ENCODE data around the gene LRRC8A. TPM values are rescaled to one million over a fixed set of nuclear protein-coding genes. Genes with fewer than 3 reads are reported as not detected.
"Not testable (repeated sequence)": the region's sequence is repeated elsewhere in the genome, so short reads cannot be mapped to it uniquely, and the experiment has no call there.

LRRC8A gene
- total RNA-seq, 4 donors from 2014 or later: 38.1 to 95.1 (median 49.9) TPM

DNA sequence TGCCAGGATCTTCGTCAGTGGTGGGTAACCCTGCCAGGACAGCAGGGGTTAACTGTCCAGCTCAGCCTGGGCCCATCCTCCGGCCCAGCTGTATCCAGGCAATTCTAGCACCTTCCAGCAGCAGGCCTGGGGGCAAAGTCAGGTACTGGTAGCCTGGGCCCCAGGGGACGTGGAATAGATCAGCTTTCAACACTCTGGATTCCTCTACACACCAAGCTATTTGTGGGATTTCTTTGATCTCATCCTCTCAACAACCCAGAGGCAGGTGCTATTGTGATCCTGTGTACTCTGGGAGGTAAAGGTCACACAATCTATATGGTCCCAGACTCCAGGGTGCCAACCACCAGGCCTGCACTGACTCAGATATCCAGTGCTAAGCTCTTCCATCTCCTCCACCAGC is 43.6 kb upstream of the LRRC8A start:
- 81% methylated on average over 3 of the region's 3 CpGs; no CpG with 5 or more reads in 1 of the 2 donors for WGBS, 2 donors (ENCODE audit: low coverage in 1 of 2)

DNA sequence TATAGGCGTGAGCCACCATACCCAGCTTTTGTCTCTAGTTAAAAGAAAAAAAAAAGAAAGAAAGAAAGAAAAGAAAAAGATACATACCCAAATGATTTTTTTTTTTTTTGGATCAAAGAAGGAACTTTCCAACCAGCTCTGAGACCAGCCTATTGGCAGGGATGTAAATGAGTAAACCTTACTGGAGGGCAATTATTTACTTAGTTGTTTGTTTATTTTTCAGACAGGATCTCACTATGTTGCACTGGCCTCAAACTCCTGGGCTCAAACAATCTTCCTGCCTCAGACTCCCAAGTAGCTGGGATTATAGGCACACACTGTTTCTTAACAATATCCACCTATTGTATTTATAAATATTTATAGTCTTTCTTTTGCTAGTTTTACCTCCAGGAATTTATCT is 41.4 kb upstream of the LRRC8A start:
- Histone ChIP-seq H3K4me1 (no peaks in the 10 kb centered on the region), H3K27ac (no peak overlapping the region), H3K9me3 (no peaks in the 10 kb centered on the region), H3K4me3 (no peak overlapping the region), H3K36me3 (peaks cover 0 to 43% of the 10 kb centered on the region in 2 donors), H3K27me3 (no peaks in the 10 kb centered on the region)
- WGBS, 2 donors (ENCODE audit: low coverage in 1 of 2): 100% methylated on average over 1 of the region's 1 CpG; no CpG with 5 or more reads in 1 of the 2 donors
- TF ChIP-seq, protein P1, sequence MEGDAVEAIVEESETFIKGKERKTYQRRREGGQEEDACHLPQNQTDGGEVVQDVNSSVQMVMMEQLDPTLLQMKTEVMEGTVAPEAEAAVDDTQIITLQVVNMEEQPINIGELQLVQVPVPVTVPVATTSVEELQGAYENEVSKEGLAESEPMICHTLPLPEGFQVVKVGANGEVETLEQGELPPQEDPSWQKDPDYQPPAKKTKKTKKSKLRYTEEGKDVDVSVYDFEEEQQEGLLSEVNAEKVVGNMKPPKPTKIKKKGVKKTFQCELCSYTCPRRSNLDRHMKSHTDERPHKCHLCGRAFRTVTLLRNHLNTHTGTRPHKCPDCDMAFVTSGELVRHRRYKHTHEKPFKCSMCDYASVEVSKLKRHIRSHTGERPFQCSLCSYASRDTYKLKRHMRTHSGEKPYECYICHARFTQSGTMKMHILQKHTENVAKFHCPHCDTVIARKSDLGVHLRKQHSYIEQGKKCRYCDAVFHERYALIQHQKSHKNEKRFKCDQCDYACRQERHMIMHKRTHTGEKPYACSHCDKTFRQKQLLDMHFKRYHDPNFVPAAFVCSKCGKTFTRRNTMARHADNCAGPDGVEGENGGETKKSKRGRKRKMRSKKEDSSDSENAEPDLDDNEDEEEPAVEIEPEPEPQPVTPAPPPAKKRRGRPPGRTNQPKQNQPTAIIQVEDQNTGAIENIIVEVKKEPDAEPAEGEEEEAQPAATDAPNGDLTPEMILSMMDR (IDR thresholded peaks at IDR 0.05): no peak
- ATAC-seq: no peak

More for the DNA sequence above, 43.6 kb upstream of the LRRC8A start:
- Histone ChIP-seq H3K27ac (no peak overlapping the region), H3K4me3 (no peak overlapping the region), H3K4me1 (no peaks in the 10 kb centered on the region), H3K27me3 (no peaks in the 10 kb centered on the region), H3K9me3 (no peaks in the 10 kb centered on the region), H3K36me3 (peaks cover 0 to 57% of the 10 kb centered on the region in 2 donors)
- no peak for TF ChIP-seq POLR2A (IDR thresholded peaks at IDR 0.05)
- no peak for TF ChIP-seq EP300 (IDR thresholded peaks at IDR 0.05)
- ATAC-seq: no peak

- no peaks in the 10 kb centered on the region for H3K27me3 ChIP-seq
- H3K9me3 ChIP-seq: no peaks in the 10 kb centered on the region
- WGBS, 2 donors (ENCODE audit: low coverage in 1 of 2): 75 to 89% methylated on average over 4 to 11 of the region's 12 CpGs
- peaks cover 0 to 33% of the 10 kb centered on the region in 2 donors for H3K36me3 ChIP-seq
- TF ChIP-seq POLR2AphosphoS5 (IDR thresholded peaks at IDR 0.05) (no peak), EP300 (IDR thresholded peaks at IDR 0.05) (no peak), POLR2A (IDR thresholded peaks at IDR 0.05) (no peak)
- TF ChIP-seq, protein P1 (IDR thresholded peaks at IDR 0.05): no peak
- H3K4me1 ChIP-seq: no peaks in the 10 kb centered on the region
- no peak for ATAC-seq
- H3K27ac ChIP-seq: no peak overlapping the region
- H3K4me3 ChIP-seq: no peak overlapping the region
Observed at GRCh38 chr9:128841694-128842492, 40.0 kb upstream of the LRRC8A start.

GRCh38 chr9:128843171-128843570 is 38.8 kb upstream of the LRRC8A start:
- 85 to 100% methylated on average over 2 to 3 of the region's 7 CpGs for WGBS, 2 donors (ENCODE audit: low coverage in 1 of 2)
- not testable (repeated sequence) for H3K4me3 ChIP-seq, H3K27me3 ChIP-seq, ATAC-seq, H3K27ac ChIP-seq, H3K4me1 ChIP-seq, H3K9me3 ChIP-seq
- H3K36me3 ChIP-seq: peaks cover 0 to 24% of the 10 kb centered on the region in 2 donors

DNA sequence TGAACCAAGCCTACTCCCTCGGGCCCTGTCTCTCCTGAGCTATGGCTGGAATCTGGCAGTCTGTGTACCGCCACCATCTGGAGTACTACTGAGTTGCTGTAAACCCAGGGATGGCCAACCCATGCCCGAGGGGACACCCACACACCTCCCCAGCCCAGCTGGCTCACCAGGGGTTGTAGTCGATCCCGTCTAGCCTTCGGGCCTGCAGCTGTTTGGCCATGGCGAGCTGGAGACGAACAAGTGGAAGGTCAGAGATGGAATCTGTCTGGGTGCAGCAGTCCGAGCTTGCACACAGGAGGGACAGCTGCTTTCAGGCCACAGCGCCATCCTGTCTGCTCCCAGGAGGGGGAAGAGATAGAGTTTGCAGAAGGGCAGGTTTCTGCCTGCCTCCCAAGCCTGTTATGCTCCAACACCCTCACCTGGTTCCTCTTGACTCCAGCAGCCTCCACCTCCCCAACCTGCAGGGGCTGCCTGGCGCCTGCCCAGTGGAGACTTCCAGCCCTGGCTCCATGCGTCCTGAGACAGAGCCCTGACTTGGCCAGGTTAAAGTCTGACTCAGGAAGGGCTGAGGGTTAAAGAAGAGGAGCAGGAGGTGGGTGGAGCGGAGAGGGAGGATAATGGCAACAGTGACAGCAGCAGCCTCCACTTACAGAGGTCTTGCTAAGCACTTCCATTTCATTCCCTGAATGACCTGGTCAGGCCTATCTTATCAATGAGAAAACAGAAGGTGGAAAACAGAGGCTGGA is 36.6 kb upstream of the LRRC8A start:
- no peaks in the 10 kb centered on the region for H3K9me3 ChIP-seq
- peaks cover 0 to 17% of the 10 kb centered on the region in 2 donors for H3K36me3 ChIP-seq
- no peak overlapping the region for H3K4me3 ChIP-seq
- TF ChIP-seq POLR2A (IDR thresholded peaks at IDR 0.05) (no peak), EP300 (IDR thresholded peaks at IDR 0.05) (no peak), POLR2AphosphoS5 (IDR thresholded peaks at IDR 0.05) (no peak)
- TF ChIP-seq, protein P1 (IDR thresholded peaks at IDR 0.05): no peak
- no peaks in the 10 kb centered on the region for H3K4me1 ChIP-seq
- no peak overlapping the region for H3K27ac ChIP-seq
- H3K27me3 ChIP-seq: no peaks in the 10 kb centered on the region
- 100% methylated on average over 1 of the region's 13 CpGs; no CpG with 5 or more reads in 1 of the 2 donors for WGBS, 2 donors (ENCODE audit: low coverage in 1 of 2)
- ATAC-seq: no peak
